ENCODE results near the gene SP1.
A peak's percentile ranks its signal among the peaks of the same experiment; 100 is the strongest.

The SP1 gene

DNA sequence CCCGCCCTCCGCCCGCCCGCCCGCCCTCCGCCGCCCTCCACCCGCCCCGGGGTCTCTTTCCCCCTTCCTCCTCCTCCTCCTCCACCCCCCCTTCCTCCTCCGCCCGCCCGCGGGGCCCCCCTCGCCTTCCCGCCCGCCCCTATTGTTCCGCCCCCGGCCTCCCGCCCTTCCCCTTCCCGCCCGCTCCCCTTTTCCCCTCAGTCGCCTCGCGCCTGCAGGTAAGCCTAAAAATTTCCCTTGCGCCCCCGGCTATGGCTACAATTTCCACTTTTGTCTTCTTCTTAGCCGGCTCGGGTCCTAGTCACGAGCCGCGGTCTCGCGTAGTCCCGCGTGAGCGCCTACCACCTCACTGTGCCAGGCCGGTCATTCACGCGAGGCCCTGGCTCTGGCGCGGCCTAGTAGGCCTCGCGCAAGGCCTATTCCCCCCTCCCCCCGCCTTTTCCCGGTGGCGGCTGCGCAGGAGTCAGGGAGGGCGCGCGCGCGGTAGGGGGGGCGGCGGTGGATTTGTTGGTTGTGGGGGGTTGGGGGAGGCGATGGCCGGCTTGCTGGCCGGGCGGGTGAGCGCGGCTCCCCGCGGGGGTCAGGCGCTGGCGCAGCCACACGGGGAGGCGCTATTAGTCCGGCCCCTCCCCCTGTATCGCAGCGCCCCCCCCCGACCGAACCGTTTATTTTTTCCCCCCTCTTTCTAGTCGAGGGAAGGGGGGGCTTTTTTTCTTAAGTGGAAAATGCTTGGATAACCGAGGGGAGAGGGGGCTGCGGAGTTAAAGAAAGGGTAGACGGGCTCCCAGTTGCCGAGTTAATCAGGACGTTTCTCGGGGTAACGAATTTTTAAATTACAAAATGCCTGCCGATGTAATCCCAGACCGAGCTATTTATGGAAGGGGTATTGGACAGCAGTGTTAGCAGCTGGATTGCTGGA is 72.4 kb downstream of the SP1 start (continued):
- TF ChIP-seq ZFHX2 (tag by site-specific recombination; conservative IDR thresholded peaks at IDR 0.05) (peak; percentile 67), ZSCAN23 (tag by site-specific recombination; IDR thresholded peaks at IDR 0.05) (no peak), ZNF223 (tag by site-specific recombination; IDR thresholded peaks at IDR 0.05) (no peak), GLIS2 (tag by site-specific recombination; IDR thresholded peaks at IDR 0.05) (peak; percentile 97), GLI2 (tag by site-specific recombination; IDR thresholded peaks at IDR 0.05; ENCODE audit: borderline replicate concordance, low read depth) (no peak), ZEB2 (tag by site-specific recombination; IDR thresholded peaks at IDR 0.05) (peak; percentile 43), KLF16 (tag by site-specific recombination; IDR thresholded peaks at IDR 0.05) (peak; percentile 98), ZNF274 (IDR thresholded peaks at IDR 0.05; ENCODE audit: low read length) (no peak), ZNF274 (tag by site-specific recombination; IDR thresholded peaks at IDR 0.05; ENCODE audit: borderline replicate concordance) (no peak), ZNF19 (tag by site-specific recombination; IDR thresholded peaks at IDR 0.05; ENCODE audit: low read depth) (no peak), ZNF423 (tag by site-specific recombination; IDR thresholded peaks at IDR 0.05) (peak; percentile 72), HOXC10 (CRISPR knock-in tag; IDR thresholded peaks at IDR 0.05) (no peak), ZNF501 (tag by site-specific recombination; IDR thresholded peaks at IDR 0.05) (peak; percentile 35; the same call in 1 of the 2 replicates), ZNF184 (tag by site-specific recombination; IDR thresholded peaks at IDR 0.05) (peak; percentile 39; the same call in 1 of the 2 replicates), ZNF416 (tag by site-specific recombination; IDR thresholded peaks at IDR 0.05) (no peak), MYNN (tag by site-specific recombination; IDR thresholded peaks at IDR 0.05; ENCODE audit: borderline replicate concordance) (no peak), ZNF561 (tag by site-specific recombination; IDR thresholded peaks at IDR 0.05; ENCODE audit: borderline replicate concordance) (peak; percentile 97), ZNF335 (tag by site-specific recombination; conservative IDR thresholded peaks at IDR 0.05) (peak; percentile 95), ZNF560 (tag by site-specific recombination; IDR thresholded peaks at IDR 0.05; ENCODE audit: borderline replicate concordance) (no peak)
- TF ChIP-seq, protein P1, sequence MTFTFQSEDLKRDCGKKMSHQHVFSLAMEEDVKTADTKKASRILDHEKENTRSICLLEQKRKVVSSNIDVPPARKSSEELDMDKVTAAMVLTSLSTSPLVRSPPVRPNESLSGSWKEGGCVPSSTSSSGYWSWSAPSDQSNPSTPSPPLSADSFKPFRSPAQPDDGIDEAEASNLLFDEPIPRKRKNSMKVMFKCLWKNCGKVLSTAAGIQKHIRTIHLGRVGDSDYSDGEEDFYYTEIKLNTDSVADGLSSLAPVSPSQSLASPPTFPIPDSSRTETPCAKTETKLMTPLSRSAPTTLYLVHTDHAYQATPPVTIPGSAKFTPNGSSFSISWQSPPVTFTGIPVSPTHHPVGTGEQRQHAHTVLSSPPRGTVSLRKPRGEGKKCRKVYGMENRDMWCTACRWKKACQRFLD (tag by site-specific recombination; IDR thresholded peaks at IDR 0.05): no peak
- TF ChIP-seq, protein P2, sequence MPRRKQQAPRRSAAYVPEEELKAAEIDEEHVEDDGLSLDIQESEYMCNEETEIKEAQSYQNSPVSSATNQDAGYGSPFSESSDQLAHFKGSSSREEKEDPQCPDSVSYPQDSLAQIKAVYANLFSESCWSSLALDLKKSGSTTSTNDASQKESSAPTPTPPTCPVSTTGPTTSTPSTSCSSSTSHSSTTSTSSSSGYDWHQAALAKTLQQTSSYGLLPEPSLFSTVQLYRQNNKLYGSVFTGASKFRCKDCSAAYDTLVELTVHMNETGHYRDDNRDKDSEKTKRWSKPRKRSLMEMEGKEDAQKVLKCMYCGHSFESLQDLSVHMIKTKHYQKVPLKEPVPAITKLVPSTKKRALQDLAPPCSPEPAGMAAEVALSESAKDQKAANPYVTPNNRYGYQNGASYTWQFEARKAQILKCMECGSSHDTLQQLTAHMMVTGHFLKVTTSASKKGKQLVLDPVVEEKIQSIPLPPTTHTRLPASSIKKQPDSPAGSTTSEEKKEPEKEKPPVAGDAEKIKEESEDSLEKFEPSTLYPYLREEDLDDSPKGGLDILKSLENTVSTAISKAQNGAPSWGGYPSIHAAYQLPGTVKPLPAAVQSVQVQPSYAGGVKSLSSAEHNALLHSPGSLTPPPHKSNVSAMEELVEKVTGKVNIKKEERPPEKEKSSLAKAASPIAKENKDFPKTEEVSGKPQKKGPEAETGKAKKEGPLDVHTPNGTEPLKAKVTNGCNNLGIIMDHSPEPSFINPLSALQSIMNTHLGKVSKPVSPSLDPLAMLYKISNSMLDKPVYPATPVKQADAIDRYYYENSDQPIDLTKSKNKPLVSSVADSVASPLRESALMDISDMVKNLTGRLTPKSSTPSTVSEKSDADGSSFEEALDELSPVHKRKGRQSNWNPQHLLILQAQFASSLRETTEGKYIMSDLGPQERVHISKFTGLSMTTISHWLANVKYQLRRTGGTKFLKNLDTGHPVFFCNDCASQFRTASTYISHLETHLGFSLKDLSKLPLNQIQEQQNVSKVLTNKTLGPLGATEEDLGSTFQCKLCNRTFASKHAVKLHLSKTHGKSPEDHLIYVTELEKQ (tag by site-specific recombination; IDR thresholded peaks at IDR 0.05; ENCODE audit: borderline replicate concordance): no peak
- TF ChIP-seq, protein P3, sequence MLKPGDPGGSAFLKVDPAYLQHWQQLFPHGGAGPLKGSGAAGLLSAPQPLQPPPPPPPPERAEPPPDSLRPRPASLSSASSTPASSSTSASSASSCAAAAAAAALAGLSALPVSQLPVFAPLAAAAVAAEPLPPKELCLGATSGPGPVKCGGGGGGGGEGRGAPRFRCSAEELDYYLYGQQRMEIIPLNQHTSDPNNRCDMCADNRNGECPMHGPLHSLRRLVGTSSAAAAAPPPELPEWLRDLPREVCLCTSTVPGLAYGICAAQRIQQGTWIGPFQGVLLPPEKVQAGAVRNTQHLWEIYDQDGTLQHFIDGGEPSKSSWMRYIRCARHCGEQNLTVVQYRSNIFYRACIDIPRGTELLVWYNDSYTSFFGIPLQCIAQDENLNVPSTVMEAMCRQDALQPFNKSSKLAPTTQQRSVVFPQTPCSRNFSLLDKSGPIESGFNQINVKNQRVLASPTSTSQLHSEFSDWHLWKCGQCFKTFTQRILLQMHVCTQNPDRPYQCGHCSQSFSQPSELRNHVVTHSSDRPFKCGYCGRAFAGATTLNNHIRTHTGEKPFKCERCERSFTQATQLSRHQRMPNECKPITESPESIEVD (tag by site-specific recombination; IDR thresholded peaks at IDR 0.05): no peak
- TF ChIP-seq, protein P4, sequence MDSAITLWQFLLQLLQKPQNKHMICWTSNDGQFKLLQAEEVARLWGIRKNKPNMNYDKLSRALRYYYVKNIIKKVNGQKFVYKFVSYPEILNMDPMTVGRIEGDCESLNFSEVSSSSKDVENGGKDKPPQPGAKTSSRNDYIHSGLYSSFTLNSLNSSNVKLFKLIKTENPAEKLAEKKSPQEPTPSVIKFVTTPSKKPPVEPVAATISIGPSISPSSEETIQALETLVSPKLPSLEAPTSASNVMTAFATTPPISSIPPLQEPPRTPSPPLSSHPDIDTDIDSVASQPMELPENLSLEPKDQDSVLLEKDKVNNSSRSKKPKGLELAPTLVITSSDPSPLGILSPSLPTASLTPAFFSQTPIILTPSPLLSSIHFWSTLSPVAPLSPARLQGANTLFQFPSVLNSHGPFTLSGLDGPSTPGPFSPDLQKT (IDR thresholded peaks at IDR 0.05; ENCODE audit: borderline replicate concordance, low read depth, low read length): no peak
- TF ChIP-seq, protein P5, sequence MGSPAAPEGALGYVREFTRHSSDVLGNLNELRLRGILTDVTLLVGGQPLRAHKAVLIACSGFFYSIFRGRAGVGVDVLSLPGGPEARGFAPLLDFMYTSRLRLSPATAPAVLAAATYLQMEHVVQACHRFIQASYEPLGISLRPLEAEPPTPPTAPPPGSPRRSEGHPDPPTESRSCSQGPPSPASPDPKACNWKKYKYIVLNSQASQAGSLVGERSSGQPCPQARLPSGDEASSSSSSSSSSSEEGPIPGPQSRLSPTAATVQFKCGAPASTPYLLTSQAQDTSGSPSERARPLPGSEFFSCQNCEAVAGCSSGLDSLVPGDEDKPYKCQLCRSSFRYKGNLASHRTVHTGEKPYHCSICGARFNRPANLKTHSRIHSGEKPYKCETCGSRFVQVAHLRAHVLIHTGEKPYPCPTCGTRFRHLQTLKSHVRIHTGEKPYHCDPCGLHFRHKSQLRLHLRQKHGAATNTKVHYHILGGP (tag by site-specific recombination; IDR thresholded peaks at IDR 0.05): no peak
- TF ChIP-seq, protein P6, sequence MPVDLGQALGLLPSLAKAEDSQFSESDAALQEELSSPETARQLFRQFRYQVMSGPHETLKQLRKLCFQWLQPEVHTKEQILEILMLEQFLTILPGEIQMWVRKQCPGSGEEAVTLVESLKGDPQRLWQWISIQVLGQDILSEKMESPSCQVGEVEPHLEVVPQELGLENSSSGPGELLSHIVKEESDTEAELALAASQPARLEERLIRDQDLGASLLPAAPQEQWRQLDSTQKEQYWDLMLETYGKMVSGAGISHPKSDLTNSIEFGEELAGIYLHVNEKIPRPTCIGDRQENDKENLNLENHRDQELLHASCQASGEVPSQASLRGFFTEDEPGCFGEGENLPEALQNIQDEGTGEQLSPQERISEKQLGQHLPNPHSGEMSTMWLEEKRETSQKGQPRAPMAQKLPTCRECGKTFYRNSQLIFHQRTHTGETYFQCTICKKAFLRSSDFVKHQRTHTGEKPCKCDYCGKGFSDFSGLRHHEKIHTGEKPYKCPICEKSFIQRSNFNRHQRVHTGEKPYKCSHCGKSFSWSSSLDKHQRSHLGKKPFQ (tag by site-specific recombination; IDR thresholded peaks at IDR 0.05): no peak
- TF ChIP-seq, protein P7, sequence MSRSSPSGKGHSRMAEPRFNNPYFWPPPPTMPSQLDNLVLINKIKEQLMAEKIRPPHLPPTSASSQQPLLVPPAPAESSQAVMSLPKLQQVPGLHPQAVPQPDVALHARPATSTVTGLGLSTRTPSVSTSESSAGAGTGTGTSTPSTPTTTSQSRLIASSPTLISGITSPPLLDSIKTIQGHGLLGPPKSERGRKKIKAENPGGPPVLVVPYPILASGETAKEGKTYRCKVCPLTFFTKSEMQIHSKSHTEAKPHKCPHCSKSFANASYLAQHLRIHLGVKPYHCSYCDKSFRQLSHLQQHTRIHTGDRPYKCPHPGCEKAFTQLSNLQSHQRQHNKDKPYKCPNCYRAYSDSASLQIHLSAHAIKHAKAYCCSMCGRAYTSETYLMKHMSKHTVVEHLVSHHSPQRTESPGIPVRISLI (tag by site-specific recombination; IDR thresholded peaks at IDR 0.05): no peak

All from HEK293 (cell line).